K562 (cell line): ENCODE measurements around the gene DPAGT1. TPM values are rescaled to one million over a fixed set of nuclear protein-coding genes. Genes with fewer than 3 reads are reported as not detected.
A peak's percentile ranks its signal among the peaks of the same experiment; 100 is the strongest.

ENCODE experiments used
- CBX3 ChIP-seq, 2 experiments: IDR thresholded peaks; 1 replicate in 1 of 2; 2 replicates in 1 of 2; pipeline ENCODE4 v1.6.1; 2012; ENCODE audit warnings: inconsistent platforms in 2 of 2, low read length in 2 of 2, borderline replicate concordance in 1 of 2, control low read depth in 1 of 2
- CCAR2 ChIP-seq: fragments of 200-400 bp; formaldehyde crosslinking; IDR thresholded peaks from 2 replicates; pipeline ENCODE4 v1.6.1; 2017; ENCODE audit warnings: mild to moderate bottlenecking, low read depth, low read length
- CREB1 ChIP-seq, 2 experiments: sonication (generic) in 1 of 2; formaldehyde crosslinking in 1 of 2; IDR thresholded peaks; 2 replicates each; pipeline versions ENCODE4 v1.6.1 to v1.8.0; 2012 to 2022; ENCODE audit warnings: inconsistent platforms in 1 of 2, mild to moderate bottlenecking in 1 of 2, missing genetic modification reagents in 1 of 2, moderate library complexity in 1 of 2
- KHSRP ChIP-seq: fragments of 450-650 bp; IDR thresholded peaks from 2 replicates; pipeline ENCODE4 v1.6.1; 2017
- KLF10 ChIP-seq: fragments of 250-450 bp; sonication (Bioruptor Pico); IDR thresholded peaks from 2 replicates; pipeline ENCODE4 v1.6.1; 2021; ENCODE audit warnings: matching md5 sums
- LEF1 ChIP-seq: fragments of 450-650 bp; IDR thresholded peaks from 2 replicates; pipeline ENCODE4 v1.6.1; 2016; ENCODE audit warnings: mild to moderate bottlenecking
- MBD2 ChIP-seq: sonication (generic); IDR thresholded peaks from 2 replicates; pipeline ENCODE4 v1.6.1; 2016; ENCODE audit warnings: low read depth, borderline replicate concordance
- MEF2A ChIP-seq: IDR thresholded peaks from 2 replicates; pipeline ENCODE4 v1.6.1; 2011; ENCODE audit warnings: low read depth, mild to moderate bottlenecking, low read length, moderate library complexity; ENCODE audit not compliant: control insufficient read depth
- MTA1 ChIP-seq: fragments of 450-650 bp; IDR thresholded peaks from 2 replicates; pipeline ENCODE4 v1.6.1; 2017; ENCODE audit warnings: borderline replicate concordance
- NCOA4 ChIP-seq: fragments of 450-650 bp; IDR thresholded peaks from 2 replicates; pipeline ENCODE4 v1.6.1; 2018; ENCODE audit warnings: mild to moderate bottlenecking; ENCODE audit not compliant: partially characterized antibody
- NR1H2 ChIP-seq: sonication (generic); formaldehyde crosslinking; IDR thresholded peaks from 2 replicates; pipeline ENCODE4 v1.4.0; 2020; ENCODE audit warnings: mild to moderate bottlenecking, missing genetic modification reagents
- PML ChIP-seq: IDR thresholded peaks from 2 replicates; pipeline ENCODE4 v1.6.1; 2012; ENCODE audit warnings: low read length, inconsistent platforms
- SMARCA5 ChIP-seq: fragments of 450-650 bp; IDR thresholded peaks from 2 replicates; pipeline ENCODE4 v1.6.1; 2016
- ZFP36 ChIP-seq: fragments of 150-350 bp; IDR thresholded peaks from 2 replicates; pipeline ENCODE4 v1.6.1; 2018; ENCODE audit warnings: low read length, low read depth; ENCODE audit not compliant: partially characterized antibody
- ZFX ChIP-seq: sonication (generic); formaldehyde crosslinking; IDR thresholded peaks from 2 replicates; pipeline ENCODE4 v1.8.0; 2022; ENCODE audit warnings: mild to moderate bottlenecking, missing genetic modification reagents, moderate library complexity
- ZNF143 ChIP-seq: sonication (generic); formaldehyde crosslinking; IDR thresholded peaks from 2 replicates; pipeline ENCODE4 v1.9.0; 2022; ENCODE audit warnings: mild to moderate bottlenecking, missing genetic modification reagents
- ZNF197 ChIP-seq: fragments of 200-800 bp; sonication (Bioruptor generic); IDR thresholded peaks from 2 replicates; pipeline ENCODE4 v1.6.1; 2016; ENCODE audit warnings: low read depth, missing genetic modification characterization, missing compliant biosample characterization
- ZNF707 ChIP-seq: fragments of 250-450 bp; sonication (Bioruptor Pico); conservative IDR thresholded peaks from 2 replicates; pipeline ENCODE4 v1.8.0; 2022; ENCODE audit warnings: inconsistent platforms, mild to moderate bottlenecking, moderate library complexity
- polyA plus RNA-seq, 8 experiments: library from polyadenylated mRNA; depleted of rRNA in 4 of 8; stranded (reverse) in 5 of 8; unstranded in 3 of 8; fragments of >200 nt; fragmentation: Nextera tagmentation in 2 of 8; fragmentation: Illumina TruSeq in 1 of 8; extraction: Ambion mirVana in 2 of 8; extraction: Trizol in 1 of 8; gene quantifications; 2 replicates each; pipeline versions ENCODE4 v1.2.1 to v1.2.3, GENCODE V29; 2011 to 2014; ENCODE audit warnings: inconsistent platforms in 1 of 8, missing spikeins in 1 of 8
- total RNA-seq, 7 experiments: library from RNA; depleted of rRNA in 6 of 7; stranded (reverse); fragments of >200 nt in 6 of 7; fragmentation: Illumina TruSeq in 2 of 7; extraction: Trizol in 2 of 7; gene quantifications; 2 replicates each; pipeline versions ENCODE4 v1.2.1 to v1.2.3, GENCODE V29; 2011 to 2021; ENCODE audit warnings: low replicate concordance in 1 of 7
- TF ChIP-seq, protein P1 (sequence below): fragments of 250-450 bp; sonication (Bioruptor Pico); IDR thresholded peaks from 2 replicates; pipeline ENCODE4 v1.4.0; 2020
- TF ChIP-seq, protein P2 (sequence below): fragments of 450-650 bp; formaldehyde crosslinking; IDR thresholded peaks from 2 replicates; pipeline ENCODE4 v1.4.0; 2020; ENCODE audit warnings: mild to moderate bottlenecking, moderate library complexity
- TF ChIP-seq, protein P3 (sequence below), 2 experiments: fragments of 450-650 bp in 1 of 2; sonication (generic) in 1 of 2; formaldehyde crosslinking; conservative IDR thresholded peaks; 2 replicates each; pipeline versions ENCODE4 v1.4.0 to v1.8.1; 2020 to 2022; ENCODE audit warnings: mild to moderate bottlenecking in 1 of 2, missing genetic modification reagents in 1 of 2

DPAGT1 gene
- total and polyA plus RNA-seq, 9 of the 15 experiments (the other 6 are each of a cell fraction or from before 2014, with no cell fraction given), result 29.9 to 135 (median 85.0) TPM

DNA sequence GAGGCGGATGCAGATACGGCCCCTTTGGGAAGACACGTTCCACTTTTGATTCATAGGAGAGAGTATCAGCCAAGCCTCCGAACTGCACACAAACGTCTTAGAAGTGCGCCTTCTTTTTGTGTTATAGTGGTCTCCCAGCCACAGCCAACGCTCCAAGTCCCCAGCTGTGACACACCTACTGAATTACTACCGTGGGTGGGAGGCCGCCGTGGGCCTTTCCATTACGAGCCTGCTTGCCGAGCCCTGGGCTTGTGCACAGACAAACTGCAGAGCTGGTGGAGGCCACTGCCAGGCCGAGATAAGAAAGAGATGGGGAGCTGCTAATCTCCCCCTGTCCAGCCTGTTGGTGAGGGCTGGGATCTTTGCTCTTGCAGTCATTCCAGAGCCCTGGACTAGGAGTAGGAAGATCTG lies 16.2 kb downstream of the DPAGT1 start (continued):
- TF ChIP-seq ZNF143 (CRISPR knock-in tag) (no peak), MBD2 (peak; percentile 63), PML (peak; percentile 89), CCAR2 (no peak), ZFX (CRISPR knock-in tag) (peak; percentile 88), ZNF197 (CRISPR knock-in tag) (no peak), CBX3 (IDR thresholded peaks at IDR 0.05; ENCODE audit: borderline replicate concordance in 1 of 2, low read length in 2 of 2) (no peak; a peak in 1 of 3 replicates), KHSRP (no peak), MTA1 (0 out of 2 replicates have a peak, but pooled peaks have one; percentile 48), KLF10 (CRISPR knock-in tag) (no peak), NR1H2 (CRISPR knock-in tag) (no peak), NCOA4 (no peak), SMARCA5 (no peak), MEF2A (no peak), ZNF707 (CRISPR knock-in tag) (no peak), LEF1 (0 out of 2 replicates have a peak, but pooled peaks have one; percentile 46), ZFP36 (no peak), CREB1 (IDR thresholded peaks at IDR 0.05) (0 out of 2 replicates have a peak, but pooled peaks have one; percentile 26), CREB1 (CRISPR knock-in tag; IDR thresholded peaks at IDR 0.05) (no peak)
- TF ChIP-seq, protein P1, sequence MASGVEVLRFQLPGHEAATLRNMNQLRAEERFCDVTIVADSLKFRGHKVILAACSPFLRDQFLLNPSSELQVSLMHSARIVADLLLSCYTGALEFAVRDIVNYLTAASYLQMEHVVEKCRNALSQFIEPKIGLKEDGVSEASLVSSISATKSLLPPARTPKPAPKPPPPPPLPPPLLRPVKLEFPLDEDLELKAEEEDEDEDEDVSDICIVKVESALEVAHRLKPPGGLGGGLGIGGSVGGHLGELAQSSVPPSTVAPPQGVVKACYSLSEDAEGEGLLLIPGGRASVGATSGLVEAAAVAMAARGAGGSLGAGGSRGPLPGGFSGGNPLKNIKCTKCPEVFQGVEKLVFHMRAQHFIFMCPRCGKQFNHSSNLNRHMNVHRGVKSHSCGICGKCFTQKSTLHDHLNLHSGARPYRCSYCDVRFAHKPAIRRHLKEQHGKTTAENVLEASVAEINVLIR, result no peak
- TF ChIP-seq, protein P2, sequence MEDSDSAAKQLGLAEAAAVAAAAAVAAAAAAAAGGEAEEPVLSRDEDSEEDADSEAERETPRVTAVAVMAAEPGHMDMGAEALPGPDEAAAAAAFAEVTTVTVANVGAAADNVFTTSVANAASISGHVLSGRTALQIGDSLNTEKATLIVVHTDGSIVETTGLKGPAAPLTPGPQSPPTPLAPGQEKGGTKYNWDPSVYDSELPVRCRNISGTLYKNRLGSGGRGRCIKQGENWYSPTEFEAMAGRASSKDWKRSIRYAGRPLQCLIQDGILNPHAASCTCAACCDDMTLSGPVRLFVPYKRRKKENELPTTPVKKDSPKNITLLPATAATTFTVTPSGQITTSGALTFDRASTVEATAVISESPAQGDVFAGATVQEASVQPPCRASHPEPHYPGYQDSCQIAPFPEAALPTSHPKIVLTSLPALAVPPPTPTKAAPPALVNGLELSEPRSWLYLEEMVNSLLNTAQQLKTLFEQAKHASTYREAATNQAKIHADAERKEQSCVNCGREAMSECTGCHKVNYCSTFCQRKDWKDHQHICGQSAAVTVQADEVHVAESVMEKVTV (CRISPR knock-in tag), result no peak
- TF ChIP-seq, protein P3, sequence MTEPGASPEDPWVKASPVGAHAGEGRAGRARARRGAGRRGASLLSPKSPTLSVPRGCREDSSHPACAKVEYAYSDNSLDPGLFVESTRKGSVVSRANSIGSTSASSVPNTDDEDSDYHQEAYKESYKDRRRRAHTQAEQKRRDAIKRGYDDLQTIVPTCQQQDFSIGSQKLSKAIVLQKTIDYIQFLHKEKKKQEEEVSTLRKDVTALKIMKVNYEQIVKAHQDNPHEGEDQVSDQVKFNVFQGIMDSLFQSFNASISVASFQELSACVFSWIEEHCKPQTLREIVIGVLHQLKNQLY (CRISPR knock-in tag; conservative IDR thresholded peaks at IDR 0.05), result no peak; a peak in 1 of 4 replicates
